ENCODE data around the gene L3MBTL4.

DNA sequence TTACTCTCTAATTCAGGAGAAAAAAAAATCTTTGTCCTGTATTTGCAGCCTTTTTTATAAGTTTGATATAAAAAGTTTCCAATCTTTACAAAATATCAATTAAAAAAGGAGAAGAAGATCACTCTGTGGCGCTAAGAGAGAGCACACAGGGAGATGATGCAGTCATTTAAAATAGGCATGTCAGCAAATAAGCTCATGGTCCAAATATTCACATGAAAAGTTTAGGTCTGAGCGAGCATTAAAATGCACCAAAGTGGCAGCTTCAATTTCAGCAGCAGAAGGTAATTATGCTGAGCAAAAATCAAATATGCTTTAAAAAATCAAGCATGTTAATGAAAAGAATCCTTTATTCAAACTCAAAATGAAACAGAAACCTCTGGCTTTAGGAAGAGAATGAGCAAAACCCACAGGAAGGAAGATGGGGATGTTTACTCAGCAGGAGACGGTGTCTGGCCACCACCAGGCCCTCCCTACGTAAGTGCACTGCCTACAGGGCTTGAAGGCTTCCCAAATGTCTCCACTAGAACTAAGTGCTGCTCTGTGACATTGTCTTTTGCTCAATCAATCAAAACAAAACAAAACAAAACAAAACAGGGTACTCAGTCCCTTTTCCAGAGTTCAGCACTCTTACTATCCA is 120.4 kb downstream of the L3MBTL4 start:
- TF ChIP-seq CTCF (conservative IDR thresholded peaks at IDR 0.05) = no peak
- no peak for TF ChIP-seq EZH2 (IDR thresholded peaks at IDR 0.05; ENCODE audit: low read depth)
